Body of pancreas (tissue), 4 donors: Measurements from ENCODE around the gene MGME1.

Experiments used
- CTCF ChIP-seq, 7 experiments: fragments of 450-650 bp in 4 of 7; fragments of 200-600 bp in 3 of 7; sonication (generic) in 3 of 7; IDR thresholded peaks; one replicate each; pipeline ENCODE4 v1.5.1; 2016 to 2019; ENCODE audit warnings: antibody characterized with exemption in 7 of 7
- POLR2A ChIP-seq, 3 donors: fragments of 450-650 bp; IDR thresholded peaks; one replicate each; pipeline ENCODE4 v1.6.1; 2016; ENCODE audit warnings: antibody characterized with exemption in 3 of 3, mild to moderate bottlenecking in 2 of 3

DNA sequence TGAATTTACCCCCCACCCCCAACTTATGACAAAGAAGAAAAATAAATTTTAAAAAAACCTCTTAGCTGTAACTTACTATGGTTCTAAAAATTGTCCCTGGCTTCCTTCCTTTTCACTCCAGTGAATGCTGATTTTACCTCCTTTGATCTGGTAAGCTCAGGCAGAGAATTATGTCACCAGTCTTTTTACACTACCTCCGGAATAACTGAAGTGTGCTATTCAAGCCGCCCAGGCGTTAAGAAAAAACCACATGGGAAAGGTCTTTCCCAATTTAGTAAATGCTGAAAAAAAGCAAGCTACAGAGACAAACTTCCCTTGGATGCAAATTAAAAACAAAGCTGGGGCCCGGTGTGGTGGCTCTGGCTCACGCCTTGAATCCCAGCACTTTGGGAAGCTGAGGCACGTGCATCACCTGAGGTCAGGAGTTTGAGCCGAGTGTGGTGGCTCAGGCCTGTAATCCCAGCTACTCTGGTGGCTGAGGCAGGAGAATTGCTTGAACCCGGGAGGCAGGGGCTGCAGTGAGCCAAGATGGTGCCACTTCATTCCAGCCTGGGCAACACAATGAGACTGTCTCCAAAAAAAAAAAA is 12.6 kb upstream of the MGME1 start:
- TF ChIP-seq CTCF (IDR thresholded peaks at IDR 0.05) (no peak), POLR2A (IDR thresholded peaks at IDR 0.05) (no peak)
